Neural progenitor cell (in vitro differentiated cells): ENCODE results near the gene RANBP2. TPM values are rescaled to one million over a fixed set of nuclear protein-coding genes. Genes with fewer than 3 reads are reported as not detected.
A peak's percentile ranks its signal among the peaks of the same experiment; 100 is the strongest.
"Not testable (repeated sequence)": the region's sequence is repeated elsewhere in the genome, so short reads cannot be mapped to it uniquely, and the experiment has no call there.

Experiments used
- DNase-seq: peaks from one replicate; pipeline ENCODE4 v3.0.0-alpha.2; 2016; ENCODE audit warnings: low spot score
- H2AFZ ChIP-seq: fragments of 200-600 bp; sonication (generic); replicated peaks from 2 replicates; pipeline ENCODE4 v1.6.1; 2016; ENCODE audit warnings: antibody characterized with exemption
- H3F3A ChIP-seq: fragments of 200-600 bp; sonication (generic); 2 replicates; pipeline ENCODE4 v1.6.1; 2016; ENCODE audit warnings: antibody characterized with exemption, low read depth
- H3K27ac ChIP-seq: fragments of 200-600 bp; sonication (generic); 2 replicates; pipeline ENCODE4 v1.5.1; 2016; ENCODE audit warnings: mild to moderate bottlenecking
- H3K27me3 ChIP-seq: fragments of 200-600 bp; sonication (generic); 2 replicates; pipeline ENCODE4 v1.6.1; 2016; ENCODE audit warnings: mild to moderate bottlenecking, moderate library complexity
- H3K36me3 ChIP-seq: fragments of 200-600 bp; sonication (generic); 2 replicates; pipeline ENCODE4 v1.5.1; 2016
- H3K4me1 ChIP-seq: fragments of 200-600 bp; sonication (generic); 2 replicates; pipeline ENCODE4 v1.6.1; 2016; ENCODE audit warnings: mixed run types
- H3K4me2 ChIP-seq: fragments of 200-600 bp; sonication (generic); 2 replicates; pipeline ENCODE4 v1.6.1; 2016
- H3K4me3 ChIP-seq: fragments of 200-600 bp; sonication (generic); 2 replicates; pipeline ENCODE4 v1.5.1; 2016
- H3K79me2 ChIP-seq: fragments of 200-600 bp; sonication (generic); 2 replicates; pipeline ENCODE4 v1.6.1; 2016; ENCODE audit warnings: low read depth
- H3K9ac ChIP-seq: fragments of 200-600 bp; sonication (generic); 2 replicates; pipeline ENCODE4 v1.6.1; 2016
- H3K9me3 ChIP-seq: fragments of 200-600 bp; sonication (generic); 2 replicates; pipeline ENCODE4 v1.5.1; 2016; ENCODE audit warnings: low read depth
- H4K20me1 ChIP-seq: fragments of 200-600 bp; sonication (generic); 2 replicates; pipeline ENCODE4 v1.6.1; 2016; ENCODE audit warnings: low read depth
- H3K27ac Mint-ChIP-seq: 3 replicates; pipeline ENCODE4 v1.8.0; 2021; ENCODE audit warnings: mixed read lengths
- H3K27me3 Mint-ChIP-seq: 2 replicates; pipeline ENCODE4 v1.8.0; 2022; ENCODE audit warnings: low read depth, mild to moderate bottlenecking, inconsistent platforms, moderate library complexity, mixed read lengths; ENCODE audit not compliant: insufficient read depth
- H3K36me3 Mint-ChIP-seq: 3 replicates; pipeline ENCODE4 v1.8.0; 2021; ENCODE audit warnings: mixed read lengths
- H3K4me1 Mint-ChIP-seq: 3 replicates; pipeline ENCODE4 v1.8.0; 2021; ENCODE audit warnings: mixed read lengths
- H3K4me3 Mint-ChIP-seq: 3 replicates; pipeline ENCODE4 v1.8.0; 2021; ENCODE audit warnings: mild to moderate bottlenecking, moderate library complexity, mixed read lengths
- H3K9me3 Mint-ChIP-seq: 3 replicates; pipeline ENCODE4 v1.8.0; 2020; ENCODE audit warnings: mixed read lengths
- CTCF ChIP-seq: fragments of 200-600 bp; sonication (generic); IDR thresholded peaks from 2 replicates; pipeline ENCODE4 v1.5.1; 2017; ENCODE audit warnings: antibody characterized with exemption, mild to moderate bottlenecking
- EZH2 ChIP-seq: fragments of 200-600 bp; sonication (generic); IDR thresholded peaks from 2 replicates; pipeline ENCODE4 v1.6.1; 2017; ENCODE audit warnings: antibody characterized with exemption, mild to moderate bottlenecking, moderate library complexity
- EZH2phosphoT487 ChIP-seq: fragments of 200-600 bp; sonication (generic); IDR thresholded peaks from 2 replicates; pipeline ENCODE4 v1.6.1; 2017; ENCODE audit warnings: antibody characterized with exemption
- total RNA-seq: library from RNA; depleted of rRNA; stranded (reverse); fragments of >200 nt; gene quantifications from 2 replicates; pipeline ENCODE4 v1.2.3, GENCODE V29; 2015; ENCODE audit warnings: low replicate concordance

RANBP2 gene
- total RNA-seq, 1 donor from 2014 or later = 109 TPM

GRCh38 chr2:108688818-108689756, 30.2 kb upstream of the RANBP2 start:
- H3K27me3 ChIP-seq = not testable (repeated sequence)

GRCh38 chr2:108690001-108690400, 29.3 kb upstream of the RANBP2 start:
- H3F3A ChIP-seq, H3K79me2 ChIP-seq, H3K4me3 Mint-ChIP-seq, H3K36me3 ChIP-seq, H3K4me3 ChIP-seq, DNase-seq, H3K9me3 ChIP-seq, H3K36me3 Mint-ChIP-seq, H2AFZ ChIP-seq, H4K20me1 ChIP-seq, H3K4me2 ChIP-seq, H3K4me1 Mint-ChIP-seq, H3K27me3 Mint-ChIP-seq, H3K27ac Mint-ChIP-seq, H3K27me3 ChIP-seq, H3K4me1 ChIP-seq, H3K9me3 Mint-ChIP-seq, H3K27ac ChIP-seq, H3K9ac ChIP-seq: not testable (repeated sequence)
- TF ChIP-seq CTCF = peak; percentile 31

More at GRCh38 chr2:108688818-108689756, 30.2 kb upstream of the RANBP2 start:
- not testable (repeated sequence) for H3K9me3 Mint-ChIP-seq, H3K27ac Mint-ChIP-seq, H2AFZ ChIP-seq, H3K9me3 ChIP-seq, H3K36me3 Mint-ChIP-seq, H3K4me3 Mint-ChIP-seq, H3K36me3 ChIP-seq, H3K27me3 Mint-ChIP-seq, H3F3A ChIP-seq, H4K20me1 ChIP-seq, H3K9ac ChIP-seq, DNase-seq, H3K4me3 ChIP-seq, H3K4me1 Mint-ChIP-seq, H3K4me1 ChIP-seq, H3K4me2 ChIP-seq, H3K27ac ChIP-seq, H3K79me2 ChIP-seq

DNA sequence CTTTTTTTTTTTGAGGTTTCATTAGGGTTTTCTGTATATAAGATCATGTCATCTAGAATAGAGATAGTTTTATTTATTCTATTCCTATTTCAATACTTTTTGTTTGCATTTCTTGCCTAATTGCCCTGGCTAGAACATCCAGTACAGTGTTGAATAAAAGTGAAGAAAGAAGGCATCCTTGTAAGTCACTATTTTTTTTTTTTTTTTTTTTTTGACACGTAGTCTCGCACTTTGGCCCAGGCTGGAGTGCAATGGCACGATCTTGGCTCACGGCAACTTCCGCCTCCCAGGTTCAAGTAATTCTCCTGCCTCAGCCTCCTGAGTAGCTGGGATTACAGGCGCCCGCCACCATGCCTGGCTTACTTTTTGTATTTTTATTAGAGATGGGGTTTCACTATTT, 27.8 kb upstream of the RANBP2 start:
- H3K27ac ChIP-seq = no peak overlapping the region
- H4K20me1 ChIP-seq = no peaks in the 10 kb centered on the region
- H3K9ac ChIP-seq = no peak overlapping the region
- no peaks in the 10 kb centered on the region for H3K79me2 ChIP-seq
- no peak for DNase-seq
- no peaks in the 10 kb centered on the region for H3K4me1 ChIP-seq
- no peak overlapping the region for H2AFZ ChIP-seq
- Mint-ChIP-seq H3K27ac (no peak overlapping the region), H3K4me3 (no peak overlapping the region), H3K27me3 (peaks cover 2% of the 10 kb centered on the region), H3K36me3 (no peaks in the 10 kb centered on the region), H3K9me3 (peaks cover 4% of the 10 kb centered on the region), H3K4me1 (no peaks in the 10 kb centered on the region)
- H3K4me3 ChIP-seq = no peak overlapping the region
- no peaks in the 10 kb centered on the region for H3K36me3 ChIP-seq
- H3K9me3 ChIP-seq = no peaks in the 10 kb centered on the region
- TF ChIP-seq EZH2phosphoT487 = no peak
- TF ChIP-seq EZH2 = no peak
- no peaks in the 10 kb centered on the region for H3K27me3 ChIP-seq
- no peaks in the 10 kb centered on the region for H3F3A ChIP-seq
- H3K4me2 ChIP-seq = no peak overlapping the region

- Histone ChIP-seq H3K27me3 (no peaks in the 10 kb centered on the region), H3K79me2 (no peaks in the 10 kb centered on the region), H4K20me1 (no peaks in the 10 kb centered on the region), H3K4me1 (no peaks in the 10 kb centered on the region), H3K4me2 (no peak overlapping the region), H2AFZ (no peak overlapping the region), H3K27ac (no peak overlapping the region), H3K36me3 (no peaks in the 10 kb centered on the region), H3K9me3 (no peaks in the 10 kb centered on the region), H3F3A (no peaks in the 10 kb centered on the region), H3K4me3 (no peak overlapping the region), H3K9ac (no peak overlapping the region)
- Mint-ChIP-seq H3K9me3 (peaks cover 4% of the 10 kb centered on the region), H3K27me3 (peaks cover 2% of the 10 kb centered on the region), H3K4me1 (no peaks in the 10 kb centered on the region), H3K27ac (no peak overlapping the region), H3K36me3 (no peaks in the 10 kb centered on the region), H3K4me3 (no peak overlapping the region)
- no peak for DNase-seq
- TF ChIP-seq EZH2phosphoT487 (no peak), CTCF (no peak), EZH2 (no peak)
These were observed 18.1 kb upstream of the RANBP2 start for GRCh38 chr2:108701208-108701607.
